DOHH2 (cell line): ENCODE results near the gene CASP2.

ENCODE experiments used
- H3F3A ChIP-seq: fragments of 200-600 bp; sonication (generic), shearing (Covaris generic); 2 replicates; pipeline ENCODE4 v1.6.0; 2016; ENCODE audit warnings: antibody characterized with exemption, mild to moderate bottlenecking; ENCODE audit not compliant: control insufficient read depth, insufficient read depth
- H3K27ac ChIP-seq: fragments of 200-600 bp; sonication (generic); 2 replicates; pipeline ENCODE4 v1.5.1; 2014; ENCODE audit warnings: low read depth, mild to moderate bottlenecking, low read length, moderate library complexity
- H3K27me3 ChIP-seq: fragments of 200-600 bp; sonication (generic); 2 replicates; pipeline ENCODE4 v1.6.1; 2014; ENCODE audit warnings: mild to moderate bottlenecking, low read length, mixed read lengths; ENCODE audit not compliant: control insufficient read depth
- H3K36me3 ChIP-seq: fragments of 200-600 bp; sonication (generic); 2 replicates; pipeline ENCODE4 v1.6.1; 2014; ENCODE audit warnings: mild to moderate bottlenecking, low read length, moderate library complexity, mixed read lengths; ENCODE audit not compliant: control insufficient read depth
- H3K4me1 ChIP-seq: fragments of 200-600 bp; sonication (generic); 2 replicates; pipeline ENCODE4 v1.6.1; 2014; ENCODE audit warnings: mild to moderate bottlenecking, low read length, mixed read lengths; ENCODE audit not compliant: control insufficient read depth
- H3K4me2 ChIP-seq: fragments of 200-600 bp; sonication (generic); 2 replicates; pipeline ENCODE4 v1.6.0; 2014; ENCODE audit warnings: mild to moderate bottlenecking, low read length, moderate library complexity
- H3K4me3 ChIP-seq: fragments of 200-600 bp; sonication (generic); 2 replicates; pipeline ENCODE4 v1.5.1; 2014; ENCODE audit warnings: mild to moderate bottlenecking, low read length, mixed read lengths
- H3K79me2 ChIP-seq: fragments of 200-600 bp; sonication (generic); 2 replicates; pipeline ENCODE4 v1.6.1; 2014; ENCODE audit warnings: mild to moderate bottlenecking, low read length, mixed read lengths; ENCODE audit not compliant: control insufficient read depth
- H3K9me2 ChIP-seq: fragments of 200-600 bp; sonication (generic); replicated peaks from 2 replicates; pipeline ENCODE4 v1.6.1; 2014; ENCODE audit warnings: mild to moderate bottlenecking, low read length, mixed read lengths; ENCODE audit not compliant: control insufficient read depth
- H3K9me3 ChIP-seq: fragments of 200-600 bp; sonication (generic); 2 replicates; pipeline ENCODE4 v1.6.1; 2014; ENCODE audit warnings: antibody characterized with exemption, low read length, mixed read lengths; ENCODE audit not compliant: control insufficient read depth, insufficient read depth
- H4K20me1 ChIP-seq: fragments of 200-600 bp; sonication (generic); 2 replicates; pipeline ENCODE4 v1.6.0; 2014; ENCODE audit warnings: low read depth, mild to moderate bottlenecking, antibody characterized with exemption, low read length, moderate library complexity; ENCODE audit not compliant: control insufficient read depth, insufficient read depth
- CTCF ChIP-seq: fragments of 200-600 bp; sonication (generic); IDR thresholded peaks from one replicate; pipeline ENCODE4 v1.5.1; 2014; ENCODE audit warnings: antibody characterized with exemption, mild to moderate bottlenecking, low read depth, low read length; ENCODE audit not compliant: poor library complexity, severe bottlenecking
- EZH2phosphoT487 ChIP-seq: fragments of 200-600 bp; sonication (generic); IDR thresholded peaks from 2 replicates; pipeline ENCODE4 v1.6.1; 2017; ENCODE audit warnings: borderline replicate concordance, mild to moderate bottlenecking, antibody characterized with exemption, low read length, moderate library complexity, mixed read lengths

CASP2 gene

GRCh38 chr7:143318661-143319060 is 30.5 kb downstream of the CASP2 start:
- H3K9me2 ChIP-seq = no peaks in the 10 kb centered on the region
- H3K27ac ChIP-seq = no peak overlapping the region
- no peaks in the 10 kb centered on the region for H3K79me2 ChIP-seq
- no peaks in the 10 kb centered on the region for H4K20me1 ChIP-seq
- no peak overlapping the region for H3K4me2 ChIP-seq
- peaks cover under 1% of the 10 kb centered on the region; the same call in 1 of the 2 replicates for H3F3A ChIP-seq
- no peak for TF ChIP-seq EZH2phosphoT487
- TF ChIP-seq CTCF = no peak
- H3K4me3 ChIP-seq = no peak overlapping the region
- H3K4me1 ChIP-seq = peaks cover 3% of the 10 kb centered on the region
- H3K27me3 ChIP-seq = no peaks in the 10 kb centered on the region
- H3K9me3 ChIP-seq = no peaks in the 10 kb centered on the region
- no peaks in the 10 kb centered on the region for H3K36me3 ChIP-seq

GRCh38 chr7:143320620-143321019 is 32.5 kb downstream of the CASP2 start:
- H3K4me1 ChIP-seq = peaks cover 23% of the 10 kb centered on the region
- no peak overlapping the region for H3K4me3 ChIP-seq
- no peaks in the 10 kb centered on the region for H3K9me3 ChIP-seq
- no peaks in the 10 kb centered on the region for H3F3A ChIP-seq
- no peak overlapping the region for H3K27ac ChIP-seq
- no peaks in the 10 kb centered on the region for H3K36me3 ChIP-seq
- H3K27me3 ChIP-seq = no peaks in the 10 kb centered on the region
- no peaks in the 10 kb centered on the region for H3K79me2 ChIP-seq
- no peaks in the 10 kb centered on the region for H4K20me1 ChIP-seq
- TF ChIP-seq CTCF (no peak), EZH2phosphoT487 (no peak)
- H3K9me2 ChIP-seq = no peaks in the 10 kb centered on the region
- no peak overlapping the region for H3K4me2 ChIP-seq

GRCh38 chr7:143321242-143321641 is 33.1 kb downstream of the CASP2 start:
- Histone ChIP-seq H3K36me3 (no peaks in the 10 kb centered on the region), H3K9me3 (no peaks in the 10 kb centered on the region), H3K4me1 (peaks cover 29% of the 10 kb centered on the region), H3K27ac (no peak overlapping the region), H4K20me1 (no peaks in the 10 kb centered on the region), H3K79me2 (no peaks in the 10 kb centered on the region), H3F3A (no peaks in the 10 kb centered on the region), H3K9me2 (no peaks in the 10 kb centered on the region), H3K4me3 (no peak overlapping the region), H3K4me2 (no peak overlapping the region), H3K27me3 (no peaks in the 10 kb centered on the region)
- TF ChIP-seq CTCF (no peak), EZH2phosphoT487 (no peak)

GRCh38 chr7:143321734-143322133 is 33.6 kb downstream of the CASP2 start:
- Histone ChIP-seq H3K9me3 (no peaks in the 10 kb centered on the region), H3K4me1 (peaks cover 34% of the 10 kb centered on the region), H3F3A (no peaks in the 10 kb centered on the region), H3K4me3 (no peak overlapping the region), H3K27me3 (no peaks in the 10 kb centered on the region), H3K9me2 (no peaks in the 10 kb centered on the region), H3K36me3 (no peaks in the 10 kb centered on the region), H3K27ac (no peak overlapping the region), H3K4me2 (no peak overlapping the region), H4K20me1 (no peaks in the 10 kb centered on the region), H3K79me2 (no peaks in the 10 kb centered on the region)
- TF ChIP-seq CTCF = peak; percentile 41
- TF ChIP-seq EZH2phosphoT487 = no peak
